H1 (cell line): Measurements from ENCODE around the gene RPS15.

Source experiments
- ATF2 ChIP-seq: IDR thresholded peaks from 2 replicates; pipeline ENCODE4 v1.6.1; 2012; ENCODE audit warnings: low read length, inconsistent platforms
- CHD7 ChIP-seq: fragments of 300-600 bp; sonication (generic); IDR thresholded peaks from 2 replicates; pipeline ENCODE4 v1.7.1; 2012; ENCODE audit warnings: low read length, moderate library complexity, mild to moderate bottlenecking, inconsistent platforms; ENCODE audit not compliant: insufficient replicate concordance
- CTCF ChIP-seq, 3 experiments: IDR thresholded peaks; 1 replicate in 2 of 3; 2 replicates in 1 of 3; pipeline versions ENCODE4 v1.5.1 to v1.6.1; 2011; ENCODE audit warnings: low read length in 3 of 3, mild to moderate bottlenecking in 3 of 3, inconsistent platforms in 2 of 3, low read depth in 1 of 3, moderate library complexity in 1 of 3; ENCODE audit not compliant: insufficient read depth in 1 of 3; ENCODE audit errors: control extremely low read depth in 1 of 3
- EZH2 ChIP-seq: fragments of 200-600 bp; sonication (generic); IDR thresholded peaks from 2 replicates; pipeline ENCODE4 v1.7.1; 2012; ENCODE audit warnings: low read depth, mild to moderate bottlenecking, moderate library complexity, low read length, inconsistent platforms; ENCODE audit not compliant: severe bottlenecking
- JUN ChIP-seq: IDR thresholded peaks from 2 replicates; pipeline ENCODE4 v1.6.1; 2011; ENCODE audit warnings: low read depth, mild to moderate bottlenecking, improper control_type of control experiment, low read length
- POLR2A ChIP-seq, 2 experiments: IDR thresholded peaks; 1 replicate in 1 of 2; 2 replicates in 1 of 2; pipeline ENCODE4 v1.6.1; 2011; ENCODE audit warnings: low read depth in 2 of 2, low read length in 2 of 2, mild to moderate bottlenecking in 2 of 2; ENCODE audit errors: control extremely low read depth in 1 of 2
- POLR2AphosphoS5 ChIP-seq: IDR thresholded peaks from 2 replicates; pipeline ENCODE4 v1.6.1; 2011; ENCODE audit warnings: low read depth, low read length
- RAD21 ChIP-seq, 2 experiments: IDR thresholded peaks in 1 of 2; conservative IDR thresholded peaks in 1 of 2; 2 replicates each; pipeline ENCODE4 v1.6.1; 2011; ENCODE audit warnings: low read depth in 2 of 2, low read length in 2 of 2, improper control_type of control experiment in 1 of 2, inconsistent platforms in 1 of 2, mild to moderate bottlenecking in 1 of 2, moderate library complexity in 1 of 2
- SIN3A ChIP-seq, 2 experiments: IDR thresholded peaks in 1 of 2; conservative IDR thresholded peaks in 1 of 2; 2 replicates each; pipeline ENCODE4 v1.6.1; 2011 to 2012; ENCODE audit warnings: low read length in 2 of 2, improper control_type of control experiment in 1 of 2, low read depth in 1 of 2, mild to moderate bottlenecking in 1 of 2
- SP2 ChIP-seq: IDR thresholded peaks from 2 replicates; pipeline ENCODE4 v1.6.1; 2012; ENCODE audit warnings: mild to moderate bottlenecking, low read length, inconsistent platforms
- SUZ12 ChIP-seq: fragments of 200-600 bp; sonication (generic); IDR thresholded peaks from 2 replicates; pipeline ENCODE4 v1.6.1; 2012; ENCODE audit warnings: mild to moderate bottlenecking, inconsistent platforms, low read length, moderate library complexity, mixed read lengths

GRCh38 chr19:1392407-1392806 is 45.8 kb upstream of the RPS15 start:
- TF ChIP-seq RAD21 (IDR thresholded peaks at IDR 0.05 in 1 of 2, conservative IDR thresholded peaks at IDR 0.05 in 1 of 2; ENCODE audit: low read depth in 2 of 2, low read length in 2 of 2), result no peak
- no peak for TF ChIP-seq CTCF (IDR thresholded peaks at IDR 0.05; ENCODE audit: control extremely low read depth in 1 of 3, insufficient read depth in 1 of 3, low read depth in 1 of 3, low read length in 3 of 3)
- TF ChIP-seq SP2, result no peak
- no peak for TF ChIP-seq POLR2AphosphoS5
- no peak for TF ChIP-seq SIN3A (conservative IDR thresholded peaks at IDR 0.05 in 1 of 2, IDR thresholded peaks at IDR 0.05 in 1 of 2; ENCODE audit: low read depth in 1 of 2, low read length in 2 of 2)
- TF ChIP-seq EZH2, result no peak
- TF ChIP-seq CHD7, result no peak
- no peak for TF ChIP-seq ATF2
- no peak for TF ChIP-seq SUZ12
- no peak for TF ChIP-seq JUN
- no peak for TF ChIP-seq POLR2A (IDR thresholded peaks at IDR 0.05; ENCODE audit: control extremely low read depth in 1 of 2, low read depth in 2 of 2, low read length in 2 of 2)
